ENCODE results near the gene PROSER2. TPM values are rescaled to one million over a fixed set of nuclear protein-coding genes. Genes with fewer than 3 reads are reported as not detected.

The PROSER2 gene
- total RNA-seq, 4 donors from 2014 or later = 11.5 to 19.8 (median 13.4) TPM

- H3K4me1 ChIP-seq = peaks cover 16 to 19% of the 10 kb centered on the region in 2 donors
- WGBS, 2 donors = 71 to 74% methylated on average over 16 to 20 of the region's 20 CpGs
These were observed 75.4 kb downstream of the PROSER2 start for GRCh38 chr10:11898372-11899066.

GRCh38 chr10:11899067-11899876, 76.1 kb downstream of the PROSER2 start:
- DNase-seq = no peak
- Histone ChIP-seq H3K9me3 (no peaks in the 10 kb centered on the region), H3K27ac (peak overlapping the region; percentile 75 to 97 (median 96)), H3K27me3 (no peaks in the 10 kb centered on the region), H3K4me1 (peaks cover 16 to 18% of the 10 kb centered on the region in 2 donors), H3K4me3 (replicated peaks in 1 of 3) (no peak overlapping the region), H3K36me3 (no peaks in the 10 kb centered on the region)
- no peak for TF ChIP-seq POLR2A (IDR thresholded peaks at IDR 0.05)
- TF ChIP-seq CTCF (IDR thresholded peaks at IDR 0.05) = no peak
- intact Hi-C loops (cut with DNase I) = no loop called here
- WGBS, 2 donors = 90 to 91% methylated on average over 18 to 21 of the region's 28 CpGs

More at GRCh38 chr10:11898372-11899066, 75.4 kb downstream of the PROSER2 start:
- intact Hi-C loops (cut with DNase I) = no loop called here
- Histone ChIP-seq H3K27ac (peak overlapping the region; percentile 75 to 97 (median 96)), H3K4me3 (replicated peaks in 1 of 3) (no peak overlapping the region), H3K9me3 (no peaks in the 10 kb centered on the region), H3K27me3 (no peaks in the 10 kb centered on the region), H3K36me3 (no peaks in the 10 kb centered on the region)
- peak; percentile 94 to 95 for DNase-seq
- TF ChIP-seq POLR2A (IDR thresholded peaks at IDR 0.05) (peak in 1 of 2 donors; percentile 52), CTCF (IDR thresholded peaks at IDR 0.05) (no peak)

- H3K9me3 ChIP-seq = no peaks in the 10 kb centered on the region
- DNase-seq = no peak
- peaks cover 16 to 18% of the 10 kb centered on the region in 2 donors for H3K4me1 ChIP-seq
- H3K4me3 ChIP-seq (replicated peaks in 1 of 3) = no peak overlapping the region
- TF ChIP-seq CTCF (IDR thresholded peaks at IDR 0.05) (no peak), POLR2A (IDR thresholded peaks at IDR 0.05) (no peak)
- WGBS, 2 donors = 93 to 96% methylated on average over 6 of the region's 6 CpGs
- no peaks in the 10 kb centered on the region for H3K27me3 ChIP-seq
- no peaks in the 10 kb centered on the region for H3K36me3 ChIP-seq
- intact Hi-C loops (cut with DNase I) = no loop called here
- no peak overlapping the region for H3K27ac ChIP-seq
These were observed 77.8 kb downstream of the PROSER2 start for GRCh38 chr10:11901036-11901301.

- no peak overlapping the region for H3K27ac ChIP-seq
- no peak for DNase-seq
- no peak overlapping the region for H3K4me3 ChIP-seq (replicated peaks in 1 of 3)
- no peak for TF ChIP-seq CTCF (IDR thresholded peaks at IDR 0.05)
- TF ChIP-seq POLR2A (IDR thresholded peaks at IDR 0.05) = no peak
- intact Hi-C loops (cut with DNase I) = no loop called here
- no peaks in the 10 kb centered on the region for H3K36me3 ChIP-seq
- 68 to 78% methylated on average over 6 to 7 of the region's 7 CpGs for WGBS, 2 donors
- H3K27me3 ChIP-seq = no peaks in the 10 kb centered on the region
- H3K9me3 ChIP-seq = no peaks in the 10 kb centered on the region
- peaks cover 16 to 18% of the 10 kb centered on the region in 2 donors for H3K4me1 ChIP-seq
These were observed 78.3 kb downstream of the PROSER2 start for GRCh38 chr10:11901454-11901832.
